LoVo (cell line): ENCODE results near the gene TTC39A.

Experiments
- DNase-seq: peaks from one replicate; pipeline ENCODE4 v3.0.0-alpha.2; 2016; ENCODE audit warnings: low spot score

The TTC39A gene

GRCh38 chr1:51330331-51331201 lies at the start of gene TTC39A:
Gene TTC39A (minus strand): TSS chr1:51330562. CDS start chr1:51330477, 85 bp downstream.
- DNase-seq, result peak; percentile 14

- DNase-seq, result no peak
Observed at GRCh38 chr1:51378871-51379270, 48.5 kb upstream of the TTC39A start.

GRCh38 chr1:51373898-51374297 lies 43.5 kb upstream of the TTC39A start:
- no peak for DNase-seq

GRCh38 chr1:51372561-51372960 lies 42.2 kb upstream of the TTC39A start:
- no peak for DNase-seq

- DNase-seq, result no peak
Observed at GRCh38 chr1:51369171-51369570, 38.8 kb upstream of the TTC39A start.

- DNase-seq, result no peak
Observed at GRCh38 chr1:51365774-51366173, 35.4 kb upstream of the TTC39A start.

GRCh38 chr1:51359879-51360278 lies 29.5 kb upstream of the TTC39A start:
- DNase-seq, result no peak

GRCh38 chr1:51355382-51355781 lies 25.0 kb upstream of the TTC39A start:
- DNase-seq, result no peak

GRCh38 chr1:51354416-51354815 lies 24.1 kb upstream of the TTC39A start:
- no peak for DNase-seq

GRCh38 chr1:51351907-51352306 lies 21.5 kb upstream of the TTC39A start:
- DNase-seq, result no peak

- no peak for DNase-seq
Observed at GRCh38 chr1:51349862-51350261, 19.5 kb upstream of the TTC39A start.

- DNase-seq, result no peak
Observed at GRCh38 chr1:51348147-51348527, 17.8 kb upstream of the TTC39A start.

GRCh38 chr1:51347398-51348146 lies 17.2 kb upstream of the TTC39A start:
- no peak for DNase-seq

- DNase-seq, result no peak
Observed at GRCh38 chr1:51346086-51346942, 16.0 kb upstream of the TTC39A start.

- no peak for DNase-seq
Observed at GRCh38 chr1:51345300-51345687, 14.9 kb upstream of the TTC39A start.

GRCh38 chr1:51344602-51345299 lies 14.4 kb upstream of the TTC39A start:
- peak; percentile 48 for DNase-seq

- DNase-seq, result no peak
Observed at GRCh38 chr1:51344276-51344601, 13.9 kb upstream of the TTC39A start.

- DNase-seq, result no peak
Observed at GRCh38 chr1:51343624-51344023, 13.3 kb upstream of the TTC39A start.

- DNase-seq, result no peak
Observed at GRCh38 chr1:51342591-51343206, 12.3 kb upstream of the TTC39A start.

GRCh38 chr1:51341876-51342496 lies 11.6 kb upstream of the TTC39A start:
- no peak for DNase-seq

GRCh38 chr1:51340380-51340779 lies 10.0 kb upstream of the TTC39A start:
- no peak for DNase-seq
